ENCODE measurements around the gene CAPRIN1.
"Not testable (repeated sequence)": the region's sequence is repeated elsewhere in the genome, so short reads cannot be mapped to it uniquely, and the experiment has no call there.

The CAPRIN1 gene

GRCh38 chr11:34052608-34053160 lies 1.2 kb downstream of the CAPRIN1 start:
- DNase-seq, result no peak

GRCh38 chr11:34053161-34053686 lies 1.7 kb downstream of the CAPRIN1 start:
- no peak for DNase-seq

- not testable (repeated sequence) for DNase-seq
Observed at GRCh38 chr11:34054351-34054750, 2.8 kb downstream of the CAPRIN1 start.

GRCh38 chr11:34055218-34056000 lies 3.9 kb downstream of the CAPRIN1 start:
- no peak for DNase-seq

GRCh38 chr11:34056672-34057071 lies 5.1 kb downstream of the CAPRIN1 start:
- DNase-seq, result no peak

GRCh38 chr11:34063061-34063795 lies 11.7 kb downstream of the CAPRIN1 start:
- no peak for DNase-seq

GRCh38 chr11:34064291-34064690 lies 12.8 kb downstream of the CAPRIN1 start:
- no peak for DNase-seq

GRCh38 chr11:34065505-34066203 lies 14.1 kb downstream of the CAPRIN1 start:
- no peak for DNase-seq

GRCh38 chr11:34066766-34067165 lies 15.2 kb downstream of the CAPRIN1 start:
- DNase-seq, result not testable (repeated sequence)

GRCh38 chr11:34067383-34068065 lies 16.0 kb downstream of the CAPRIN1 start:
- no peak for DNase-seq

GRCh38 chr11:34068111-34068510 lies 16.6 kb downstream of the CAPRIN1 start:
- no peak for DNase-seq

GRCh38 chr11:34071306-34071705 lies 19.8 kb downstream of the CAPRIN1 start:
- DNase-seq, result not testable (repeated sequence)

- no peak for DNase-seq
Observed at GRCh38 chr11:34072041-34072440, 20.5 kb downstream of the CAPRIN1 start.

GRCh38 chr11:34072832-34073231 lies 21.3 kb downstream of the CAPRIN1 start:
- no peak for DNase-seq

GRCh38 chr11:34074391-34074790 lies 22.9 kb downstream of the CAPRIN1 start:
- DNase-seq, result no peak

- no peak for DNase-seq
Observed at GRCh38 chr11:34075178-34075820, 23.8 kb downstream of the CAPRIN1 start.

GRCh38 chr11:34080609-34081008 lies 29.1 kb downstream of the CAPRIN1 start:
- DNase-seq, result no peak

- no peak for DNase-seq
Observed at GRCh38 chr11:34084637-34085036, 33.1 kb downstream of the CAPRIN1 start.

GRCh38 chr11:34086554-34087283 lies 35.2 kb downstream of the CAPRIN1 start:
- no peak for DNase-seq

- no peak for DNase-seq
Observed at GRCh38 chr11:34091825-34092224, 40.3 kb downstream of the CAPRIN1 start.

- not testable (repeated sequence) for DNase-seq
Observed at GRCh38 chr11:34094900-34095299, 43.4 kb downstream of the CAPRIN1 start.
